Pancreas (tissue), 10 donors: Measurements from ENCODE around the gene PIBF1. TPM values are rescaled to one million over a fixed set of nuclear protein-coding genes. Genes with fewer than 3 reads are reported as not detected.

Experiments
- ATAC-seq, 4 donors: fragments of 200-7000 bp; cut with Tn5 transposase; one replicate each; pipeline versions ENCODE4 v1.8.0 to v1.9.1; 2020; ENCODE audit warnings: mild to moderate bottlenecking in 4 of 4, moderate library complexity in 4 of 4
- DNase-seq, 6 donors: peaks; one replicate each; pipeline ENCODE4 v3.0.0-alpha.2; 2020
- FAIRE-seq: peaks from 2 replicates; lab custom pipeline; 2012; peaks lifted over from hg19 to GRCh38; lab: Jason Lieb, UNC
- H3K27ac ChIP-seq, 4 donors: fragments of 200-600 bp; sonication (generic); 1 replicate in 3 of 4; 2 replicates in 1 of 4; pipeline versions ENCODE4 v1.5.0 to v1.8.0; 2020
- H3K27me3 ChIP-seq, 4 donors: fragments of 200-600 bp; one replicate each; pipeline ENCODE4 v1.8.0; 2021
- H3K36me3 ChIP-seq, 3 donors: fragments of 200-600 bp; sonication (generic) in 1 of 3; one replicate each; pipeline versions ENCODE4 v1.5.0 to v1.8.0; 2020 to 2021
- H3K4me1 ChIP-seq, 3 donors: fragments of 200-600 bp; one replicate each; pipeline ENCODE4 v1.8.0; 2021
- H3K4me3 ChIP-seq, 4 donors: fragments of 200-600 bp; sonication (generic) in 2 of 4; one replicate each; pipeline versions ENCODE4 v1.5.0 to v1.8.0; 2020 to 2021
- H3K9me3 ChIP-seq, 4 donors: fragments of 200-600 bp; one replicate each; pipeline ENCODE4 v1.8.0; 2021
- WGBS, 2 donors: extraction: QIAGEN DNeasy Blood & Tissue Kit; methylation state at CpG; one replicate each; pipeline ENCODE4 v1.1.7; 2013; 5-methylcytosine and 5-hydroxymethylcytosine counted together
- intact Hi-C, 3 donors: fragments of 100-400 bp; cut with DNase I; formaldehyde crosslinking; loops; one replicate each; pipeline versions ENCODE4 v1.11.1 to v1.14.2; 2022
- polyA plus RNA-seq, 2 donors: library from polyadenylated mRNA; stranded (reverse); fragments of 200-250 nt; gene quantifications; one replicate each; pipeline ENCODE4 v1.2.3, GENCODE V29; 2013
- total RNA-seq, 6 donors: library from RNA; stranded (reverse); fragmentation: NEBNext Ultra II Directional in 4 of 6; extraction: Animal tissue kit (Norgen Biotek cat#: 25700) in 4 of 6; gene quantifications; one replicate each; pipeline versions ENCODE4 v1.2.1 to v1.2.4, GENCODE V29; 2021 to 2023
- TF ChIP-seq, protein P1 (sequence below), 4 donors: fragments of 200-600 bp; sonication (generic) in 3 of 4; IDR thresholded peaks; one replicate each; pipeline versions ENCODE4 v1.5.0 to v1.8.0; 2021; ENCODE audit warnings: antibody characterized with exemption in 4 of 4
- donor health status: healthy with polysubstance abuse.
- donor health status: DM: no; HTN: no; CAD: no; lungs with moderate emphysema.
- donor health status: DM: no; HTN: no; CAD: no.
- donor health status: control.
- donor health status: control.
- donor health status: Bipolar disorder and iron deficiency.
- donor health status: DM: yes; HTN: yes; CAD: no.
- donor health status: DM: no; HTN: no; CAD: no.
- donor health status: DM: no; HTN: no; CAD: no.
- donor health status: DM: yes; HTN: yes; CAD: no.

Gene PIBF1
- total and polyA plus RNA-seq, 8 donors, result 6.1 to 13.5 (median 8.9) TPM

DNA sequence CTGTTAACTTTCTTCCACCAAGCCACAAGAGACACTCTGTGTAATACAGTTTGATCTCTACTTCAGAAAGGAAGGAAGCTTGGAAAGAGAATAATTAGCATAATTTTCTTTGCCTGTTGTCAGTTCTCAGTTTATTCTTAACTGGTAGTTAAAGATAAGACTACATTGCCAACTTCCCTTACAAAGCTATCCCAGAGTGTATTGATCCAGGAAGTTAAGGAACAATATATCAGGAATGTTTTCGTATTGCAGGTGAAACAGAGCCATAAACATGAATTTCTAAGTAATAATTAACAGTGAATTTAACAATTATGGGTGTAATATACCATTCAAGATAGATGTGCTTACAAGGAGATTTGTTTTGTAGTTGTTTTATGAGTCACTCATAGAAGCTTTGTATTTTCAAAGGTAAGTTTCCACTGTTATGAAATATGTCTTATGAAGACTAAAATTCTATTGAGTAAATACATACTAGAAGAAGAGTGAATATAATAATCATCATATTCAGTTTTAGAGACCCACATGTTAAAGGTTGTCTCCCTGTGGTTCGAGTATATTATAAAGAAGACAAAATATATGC, 188.5 kb downstream of the PIBF1 start:
- 31 to 49% methylated on average over 2 of the region's 2 CpGs for WGBS, 2 donors
- H3K4me3 ChIP-seq, result no peak overlapping the region
- H3K27ac ChIP-seq, result peak overlapping the region in 2 of 4 donors; percentile 29 to 33
- intact Hi-C loops, result no loop called here
- FAIRE-seq (peak; percentile 87), DNase-seq (no peak), ATAC-seq (peak; percentile 62 to 82 (median 66))
- no peaks in the 10 kb centered on the region for H3K9me3 ChIP-seq
- H3K4me1 ChIP-seq, result peaks cover 0 to 12% (median 12%) of the 10 kb centered on the region in 3 donors
- H3K27me3 ChIP-seq, result no peaks in the 10 kb centered on the region
- H3K36me3 ChIP-seq, result no peaks in the 10 kb centered on the region
- TF ChIP-seq, protein P1, sequence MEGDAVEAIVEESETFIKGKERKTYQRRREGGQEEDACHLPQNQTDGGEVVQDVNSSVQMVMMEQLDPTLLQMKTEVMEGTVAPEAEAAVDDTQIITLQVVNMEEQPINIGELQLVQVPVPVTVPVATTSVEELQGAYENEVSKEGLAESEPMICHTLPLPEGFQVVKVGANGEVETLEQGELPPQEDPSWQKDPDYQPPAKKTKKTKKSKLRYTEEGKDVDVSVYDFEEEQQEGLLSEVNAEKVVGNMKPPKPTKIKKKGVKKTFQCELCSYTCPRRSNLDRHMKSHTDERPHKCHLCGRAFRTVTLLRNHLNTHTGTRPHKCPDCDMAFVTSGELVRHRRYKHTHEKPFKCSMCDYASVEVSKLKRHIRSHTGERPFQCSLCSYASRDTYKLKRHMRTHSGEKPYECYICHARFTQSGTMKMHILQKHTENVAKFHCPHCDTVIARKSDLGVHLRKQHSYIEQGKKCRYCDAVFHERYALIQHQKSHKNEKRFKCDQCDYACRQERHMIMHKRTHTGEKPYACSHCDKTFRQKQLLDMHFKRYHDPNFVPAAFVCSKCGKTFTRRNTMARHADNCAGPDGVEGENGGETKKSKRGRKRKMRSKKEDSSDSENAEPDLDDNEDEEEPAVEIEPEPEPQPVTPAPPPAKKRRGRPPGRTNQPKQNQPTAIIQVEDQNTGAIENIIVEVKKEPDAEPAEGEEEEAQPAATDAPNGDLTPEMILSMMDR (IDR thresholded peaks at IDR 0.05), result no peak

DNA sequence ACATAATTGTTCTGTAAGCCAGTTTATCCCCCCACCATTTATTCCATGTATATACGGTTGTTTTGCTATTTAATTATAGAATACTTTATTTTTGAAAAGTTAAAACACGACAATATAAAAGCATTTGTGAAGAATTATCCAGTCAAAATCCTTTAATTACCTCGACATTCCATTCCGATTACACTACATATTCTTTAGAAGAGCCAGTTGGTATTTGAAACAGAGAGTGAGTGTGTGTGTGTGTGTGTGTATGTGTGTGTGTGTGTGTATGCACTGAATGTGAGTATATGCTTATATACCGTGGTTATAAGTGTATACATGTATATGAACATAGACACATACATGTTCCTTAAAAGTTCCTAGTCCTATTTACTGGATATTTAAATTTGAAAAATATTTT, 189.0 kb downstream of the PIBF1 start:
- no peaks in the 10 kb centered on the region for H3K36me3 ChIP-seq
- no peaks in the 10 kb centered on the region for H3K27me3 ChIP-seq
- no peak for FAIRE-seq
- H3K27ac ChIP-seq, result peak overlapping the region in 1 of 4 donors; percentile 29
- intact Hi-C loops, result no loop called here
- no peaks in the 10 kb centered on the region for H3K9me3 ChIP-seq
- 85 to 87% methylated on average over 5 of the region's 5 CpGs for WGBS, 2 donors
- no peak overlapping the region for H3K4me3 ChIP-seq
- no peak for DNase-seq
- peaks cover 0 to 12% (median 12%) of the 10 kb centered on the region in 3 donors for H3K4me1 ChIP-seq
- TF ChIP-seq, protein P1 (IDR thresholded peaks at IDR 0.05), result no peak
- peak in 1 of 4 donors; percentile 35 for ATAC-seq

DNA sequence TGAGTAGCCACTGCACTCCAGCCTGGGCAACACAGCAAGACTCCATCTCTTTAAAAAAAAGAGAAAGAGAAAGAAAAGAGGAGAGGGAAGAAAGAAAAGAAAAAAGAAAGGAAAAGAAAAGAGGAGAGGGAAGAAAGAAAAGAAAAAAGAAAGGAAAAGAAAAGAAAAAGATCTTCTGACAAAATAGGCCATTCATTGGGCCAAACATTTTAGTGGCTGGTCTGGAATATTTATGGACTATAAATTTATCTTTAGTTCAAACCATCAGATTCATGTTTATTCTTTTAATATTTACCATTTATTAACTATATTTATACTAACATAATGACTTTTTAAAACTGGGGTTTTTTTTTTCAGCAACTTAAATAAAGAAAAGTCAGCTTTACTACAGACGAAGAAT, 191.3 kb downstream of the PIBF1 start:
- TF ChIP-seq, protein P1 (IDR thresholded peaks at IDR 0.05), result no peak
- intact Hi-C loops, result no loop called here
- Histone ChIP-seq H3K4me1 (peaks cover 0 to 12% (median 12%) of the 10 kb centered on the region in 3 donors), H3K4me3 (no peak overlapping the region), H3K9me3 (no peaks in the 10 kb centered on the region), H3K27me3 (no peaks in the 10 kb centered on the region), H3K36me3 (no peaks in the 10 kb centered on the region), H3K27ac (no peak overlapping the region)
- no peak for DNase-seq
- FAIRE-seq, result no peak
- ATAC-seq, result no peak
- whole genome bisulfite sequencing, 2 donors, result 96 to 97% methylated on average over 1 of the region's 1 CpG

GRCh38 chr13:72983085-72983768, 201.3 kb downstream of the PIBF1 start:
- Histone ChIP-seq H3K36me3 (no peaks in the 10 kb centered on the region), H3K9me3 (no peaks in the 10 kb centered on the region), H3K4me3 (no peak overlapping the region), H3K27me3 (no peaks in the 10 kb centered on the region), H3K4me1 (no peaks in the 10 kb centered on the region), H3K27ac (no peak overlapping the region)
- FAIRE-seq, result no peak
- DNase-seq, result peak in 2 of 6 donors; percentile 7 to 31
- TF ChIP-seq, protein P1 (IDR thresholded peaks at IDR 0.05), result no peak
- intact Hi-C loops, result no loop called here
- peak; percentile 62 to 76 (median 64) for ATAC-seq
- WGBS, 2 donors, result 65 to 68% methylated on average over 5 of the region's 5 CpGs

- Histone ChIP-seq H3K4me1 (no peaks in the 10 kb centered on the region), H3K27me3 (no peaks in the 10 kb centered on the region), H3K4me3 (no peak overlapping the region), H3K9me3 (no peaks in the 10 kb centered on the region), H3K27ac (no peak overlapping the region), H3K36me3 (no peaks in the 10 kb centered on the region)
- TF ChIP-seq, protein P1 (IDR thresholded peaks at IDR 0.05), result no peak
- ATAC-seq (no peak), DNase-seq (no peak), FAIRE-seq (no peak)
- 96 to 100% methylated on average over 1 of the region's 1 CpG for WGBS, 2 donors
- intact Hi-C loops, result no loop called here
These were observed 203.7 kb downstream of the PIBF1 start for GRCh38 chr13:72985610-72986009.
